Measurements from ENCODE around the gene RNF220. TPM values are rescaled to one million over a fixed set of nuclear protein-coding genes. Genes with fewer than 3 reads are reported as not detected.

RNF220 gene
- total and polyA plus RNA-seq, 2 donors (not counting 3 experiments of a cell fraction or from before 2014, with no cell fraction given) = 62.7 to 66.6 TPM

DNA sequence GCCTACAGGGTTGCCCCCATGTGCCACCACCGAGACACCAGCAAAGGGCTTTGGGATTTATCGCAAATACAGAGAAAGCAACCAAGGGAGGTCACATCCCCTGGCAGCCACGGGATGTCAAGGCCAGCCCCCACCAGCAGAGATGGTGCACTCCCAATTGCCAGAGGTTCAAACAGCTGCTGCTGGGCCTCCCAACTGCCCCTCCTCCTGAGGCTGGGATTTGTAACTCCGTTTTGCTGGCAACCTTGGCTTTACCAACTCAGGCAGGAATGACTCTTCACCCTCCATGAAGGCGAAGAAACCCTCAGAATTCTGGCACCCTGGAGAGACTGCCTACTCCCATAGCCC lies 257.6 kb downstream of the RNF220 start:
- H3K9me3 ChIP-seq (replicated peaks; ENCODE audit: control insufficient read depth, insufficient read depth, low read length) = no peaks in the 10 kb centered on the region
- H3K27ac ChIP-seq (ENCODE audit: insufficient read depth, low read depth, low read length) = no peak overlapping the region
- H4K20me1 ChIP-seq (replicated peaks; ENCODE audit: control insufficient read depth, extremely low read depth, insufficient read depth, low read length) = no peaks in the 10 kb centered on the region
- no peaks in the 10 kb centered on the region for H3K27me3 ChIP-seq (ENCODE audit: control insufficient read depth in 2 of 2, insufficient read depth in 2 of 2, low read length in 2 of 2)
- H3K4me2 ChIP-seq (ENCODE audit: insufficient read depth, low read length) = no peak overlapping the region
- H3K4me3 ChIP-seq (replicated peaks in 1 of 3; ENCODE audit: insufficient read depth in 1 of 3, low read depth in 1 of 3, low read length in 3 of 3) = no peak overlapping the region
- no peak overlapping the region for H2AFZ ChIP-seq (ENCODE audit: low read depth, low read length)
- no peak overlapping the region for H3K9ac ChIP-seq (replicated peaks; ENCODE audit: extremely low read depth, insufficient read depth, low read length)
- POLR2A ChIA-PET = no interaction called here
- dilution Hi-C loops (cut with MboI; ENCODE audit: extremely low pct_ligation_motif_present, low sequenced_read_pairs) = no loop called here
- TF ChIP-seq MYC (IDR thresholded peaks at IDR 0.05; ENCODE audit: low read depth, low read length) (no peak), EZH2 (IDR thresholded peaks at IDR 0.05; ENCODE audit: borderline replicate concordance, low read depth, low read length, severe bottlenecking) (no peak), FOS (IDR thresholded peaks at IDR 0.05; ENCODE audit: borderline replicate concordance, insufficient read depth, low read length) (no peak), POLR2A (IDR thresholded peaks at IDR 0.05; ENCODE audit: low read depth, low read length) (no peak), GATA2 (IDR thresholded peaks at IDR 0.05; ENCODE audit: insufficient read depth, insufficient read length, low read depth, low read length) (no peak), JUN (IDR thresholded peaks at IDR 0.05; ENCODE audit: borderline replicate concordance, insufficient read depth, insufficient read length, low read depth) (no peak), POLR2AphosphoS5 (IDR thresholded peaks at IDR 0.05; ENCODE audit: insufficient read depth, low read depth, low read length) (no peak)
- TF ChIP-seq, protein P1, sequence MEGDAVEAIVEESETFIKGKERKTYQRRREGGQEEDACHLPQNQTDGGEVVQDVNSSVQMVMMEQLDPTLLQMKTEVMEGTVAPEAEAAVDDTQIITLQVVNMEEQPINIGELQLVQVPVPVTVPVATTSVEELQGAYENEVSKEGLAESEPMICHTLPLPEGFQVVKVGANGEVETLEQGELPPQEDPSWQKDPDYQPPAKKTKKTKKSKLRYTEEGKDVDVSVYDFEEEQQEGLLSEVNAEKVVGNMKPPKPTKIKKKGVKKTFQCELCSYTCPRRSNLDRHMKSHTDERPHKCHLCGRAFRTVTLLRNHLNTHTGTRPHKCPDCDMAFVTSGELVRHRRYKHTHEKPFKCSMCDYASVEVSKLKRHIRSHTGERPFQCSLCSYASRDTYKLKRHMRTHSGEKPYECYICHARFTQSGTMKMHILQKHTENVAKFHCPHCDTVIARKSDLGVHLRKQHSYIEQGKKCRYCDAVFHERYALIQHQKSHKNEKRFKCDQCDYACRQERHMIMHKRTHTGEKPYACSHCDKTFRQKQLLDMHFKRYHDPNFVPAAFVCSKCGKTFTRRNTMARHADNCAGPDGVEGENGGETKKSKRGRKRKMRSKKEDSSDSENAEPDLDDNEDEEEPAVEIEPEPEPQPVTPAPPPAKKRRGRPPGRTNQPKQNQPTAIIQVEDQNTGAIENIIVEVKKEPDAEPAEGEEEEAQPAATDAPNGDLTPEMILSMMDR (IDR thresholded peaks at IDR 0.05; ENCODE audit: extremely low read depth in 1 of 2, insufficient read depth in 1 of 2, low read depth in 1 of 2, low read length in 2 of 2) = no peak
- TF ChIP-seq, protein P2, sequence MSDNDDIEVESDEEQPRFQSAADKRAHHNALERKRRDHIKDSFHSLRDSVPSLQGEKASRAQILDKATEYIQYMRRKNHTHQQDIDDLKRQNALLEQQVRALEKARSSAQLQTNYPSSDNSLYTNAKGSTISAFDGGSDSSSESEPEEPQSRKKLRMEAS (IDR thresholded peaks at IDR 0.05; ENCODE audit: insufficient read depth, insufficient read length) = no peak
- CTCF ChIA-PET = interaction anchor here (0.7 to 3.6 kb wide), 2 partner anchors 10 to 62 kb away, joined by 3 to 18 read pairs; no protein-coding TSS in a partner anchor
- intact Hi-C loops (cut with micrococcal nuclease) = no loop called here
- H3K79me2 ChIP-seq (ENCODE audit: control insufficient read depth, insufficient read depth, low read length) = no peaks in the 10 kb centered on the region
- no peak for DNase-seq (ENCODE audit: low read depth, low spot score)
- H3K36me3 ChIP-seq (ENCODE audit: control insufficient read depth in 2 of 2, extremely low read depth in 1 of 2, insufficient read depth in 2 of 2, low read length in 2 of 2) = no peaks in the 10 kb centered on the region
- H3K9me1 ChIP-seq (replicated peaks; ENCODE audit: control insufficient read depth, extremely low read depth, insufficient read depth, low read length) = no peaks in the 10 kb centered on the region
- no TSS peak for BruUV-seq (replicated peaks)
- no peak for FAIRE-seq
- H3K4me1 ChIP-seq (ENCODE audit: control insufficient read depth, extremely low read depth, insufficient read depth, low read length) = no peaks in the 10 kb centered on the region
